Naive thymus-derived CD4-positive, alpha-beta T cell (primary cell): Measurements from ENCODE around the gene FST. TPM values are rescaled to one million over a fixed set of nuclear protein-coding genes. Genes with fewer than 3 reads are reported as not detected.

Source experiments
- ATAC-seq: fragments of 150-1000 bp; cut with Tn5 transposase; 2 replicates; pipeline ENCODE4 v1.10.0; 2021; ENCODE audit warnings: mild to moderate bottlenecking, moderate library complexity
- CTCF ChIA-PET: fragments of 350-600 bp; sonication (Branson Sonifier 250); formaldehyde crosslinking; loops from one replicate; lab custom pipeline; 2021; ENCODE audit warnings: antibody characterized with exemption; lab: Charles Lee
- POLR2A ChIA-PET: fragments of 350-600 bp; sonication (Branson Sonifier 250); formaldehyde crosslinking; loops from one replicate; lab custom pipeline; 2021; ENCODE audit warnings: antibody characterized with exemption, inconsistent platforms; lab: Charles Lee
- DNase-seq, 9 donors: peaks; one replicate each; pipeline versions ENCODE4 v3.0.0 to v3.0.0-alpha.2; 2020 to 2022; ENCODE audit warnings: mixed read lengths in 1 of 9
- H3K27ac ChIP-seq: one replicate; pipeline ENCODE4 v1.7.0; 2013; ENCODE audit warnings: mild to moderate bottlenecking, low read depth, low read length, moderate library complexity
- H3K27me3 ChIP-seq, 2 donors: one replicate each; pipeline ENCODE4 v1.7.0; 2013; ENCODE audit warnings: low read length in 2 of 2, mild to moderate bottlenecking in 2 of 2, moderate library complexity in 2 of 2; ENCODE audit not compliant: control insufficient read depth in 2 of 2, insufficient read depth in 2 of 2
- H3K36me3 ChIP-seq, 3 experiments: 1 replicate in 2 of 3; 2 replicates in 1 of 3; pipeline ENCODE4 v1.7.0; 2013; ENCODE audit warnings: low read length in 3 of 3, mild to moderate bottlenecking in 3 of 3, moderate library complexity in 1 of 3; ENCODE audit not compliant: insufficient read depth in 3 of 3, control insufficient read depth in 2 of 3
- H3K4me1 ChIP-seq, 2 donors: one replicate each; pipeline ENCODE4 v1.7.0; 2013; ENCODE audit warnings: low read length in 2 of 2, mild to moderate bottlenecking in 2 of 2, moderate library complexity in 1 of 2; ENCODE audit not compliant: control insufficient read depth in 2 of 2, insufficient read depth in 2 of 2
- H3K4me3 ChIP-seq: 2 replicates; pipeline ENCODE4 v1.7.0; 2013; ENCODE audit warnings: mild to moderate bottlenecking, low read length
- H3K9me3 ChIP-seq, 3 experiments: 1 replicate in 2 of 3; 2 replicates in 1 of 3; pipeline ENCODE4 v1.7.0; 2013; ENCODE audit warnings: low read length in 3 of 3; ENCODE audit not compliant: control insufficient read depth in 2 of 3
- H3K27ac Mint-ChIP-seq, 9 donors: one replicate each; pipeline ENCODE4 v1.8.0; 2020 to 2022; ENCODE audit warnings: mixed read lengths in 9 of 9, mild to moderate bottlenecking in 8 of 9, moderate library complexity in 5 of 9, inconsistent platforms in 2 of 9
- H3K27me3 Mint-ChIP-seq, 5 donors: one replicate each; pipeline ENCODE4 v1.8.0; 2021 to 2022; ENCODE audit warnings: mixed read lengths in 5 of 5, mild to moderate bottlenecking in 1 of 5
- H3K36me3 Mint-ChIP-seq, 5 donors: one replicate each; pipeline ENCODE4 v1.8.0; 2020 to 2022; ENCODE audit warnings: mixed read lengths in 5 of 5, mild to moderate bottlenecking in 3 of 5, inconsistent platforms in 1 of 5
- H3K4me1 Mint-ChIP-seq, 7 donors: one replicate each; pipeline ENCODE4 v1.8.0; 2020 to 2022; ENCODE audit warnings: mixed read lengths in 7 of 7, mild to moderate bottlenecking in 3 of 7, inconsistent platforms in 1 of 7
- H3K4me3 Mint-ChIP-seq, 10 donors: one replicate each; pipeline ENCODE4 v1.8.0; 2020 to 2022; ENCODE audit warnings: mild to moderate bottlenecking in 10 of 10, mixed read lengths in 10 of 10, moderate library complexity in 6 of 10, inconsistent platforms in 2 of 10
- H3K9me3 Mint-ChIP-seq, 11 donors: one replicate each; pipeline ENCODE4 v1.8.0; 2020 to 2022; ENCODE audit warnings: mixed read lengths in 11 of 11, mild to moderate bottlenecking in 4 of 11, inconsistent platforms in 1 of 11, moderate library complexity in 1 of 11
- intact Hi-C, 2 donors: fragments of 100-400 bp; cut with micrococcal nuclease; formaldehyde crosslinking; loops; one replicate each; pipeline ENCODE4 v1.15.1; 2023
- polyA plus RNA-seq, 2 donors: library from polyadenylated mRNA; unstranded; fragments of 300-500 nt; fragmentation: Illumina TruSeq; gene quantifications; one replicate each; pipeline ENCODE4 v1.2.3, GENCODE V29; 2021
- total RNA-seq, 6 experiments: library from RNA in 5 of 6; stranded (reverse) in 5 of 6; gene quantifications; 1 replicate in 5 of 6; 2 replicates in 1 of 6; pipeline ENCODE4 v1.2.3 and lab custom pipeline; 2021 to 2026

The FST gene
- total and polyA plus RNA-seq, 7 experiments from 2014 or later: 0.34 to 1.9 (median 1.0) TPM; not detected in 1

GRCh38 chr5:53478411-53479044 lies 1.9 kb upstream of the FST start:
- Histone ChIP-seq H3K36me3 (no peaks in the 10 kb centered on the region), H3K4me3 (no peak overlapping the region), H3K9me3 (no peaks in the 10 kb centered on the region), H3K4me1 (peaks cover 10 to 11% of the 10 kb centered on the region in 2 donors), H3K27me3 (peaks cover 0 to 13% of the 10 kb centered on the region in 2 donors), H3K27ac (no peak overlapping the region)
- H3K27ac Mint-ChIP-seq: no peak overlapping the region
- H3K27me3 Mint-ChIP-seq: peaks cover 65 to 85% (median 73%) of the 10 kb centered on the region in 5 donors
- ChIA-PET POLR2A (no interaction called here), CTCF (interaction anchor here (0.7 to 1.0 kb wide), 2 partner anchors 81 to 753 kb away, joined by 3 to 4 read pairs; no protein-coding TSS in a partner anchor)
- DNase-seq (peak in 2 of 9 donors; percentile 16 to 17), ATAC-seq (no peak)
- peaks cover 0 to 5% (median 0%) of the 10 kb centered on the region in 11 donors for H3K9me3 Mint-ChIP-seq
- peaks cover 34 to 43% (median 40%) of the 10 kb centered on the region in 7 donors for H3K4me1 Mint-ChIP-seq
- H3K36me3 Mint-ChIP-seq: peaks cover 0 to 9% (median 4%) of the 10 kb centered on the region in 5 donors
- H3K4me3 Mint-ChIP-seq: peak overlapping the region; percentile 78 to 96 (median 91)
- intact Hi-C loops: loop anchor here (1.0 to 5.0 kb wide), 9 partner anchors 512 to 1389 kb away; partner anchors contain the start of gene ARL15 (in 1 of the 2)

- ChIA-PET POLR2A (no interaction called here), CTCF (interaction anchor here (1.0 kb wide), 1 partner anchor 752 kb away, joined by 4 read pairs; no protein-coding TSS in a partner anchor)
- intact Hi-C loops: loop anchor here (2.0 to 5.0 kb wide), 6 partner anchors 512 to 1388 kb away; partner anchors contain the start of gene ARL15 (in 1 of the 2)
- no peaks in the 10 kb centered on the region for H3K9me3 ChIP-seq
- peaks cover 65 to 85% (median 72%) of the 10 kb centered on the region in 5 donors for H3K27me3 Mint-ChIP-seq
- peaks cover 0 to 5% (median 0%) of the 10 kb centered on the region in 11 donors for H3K9me3 Mint-ChIP-seq
- peak overlapping the region; percentile 86 to 96 (median 92) for H3K4me3 Mint-ChIP-seq
- H3K27ac Mint-ChIP-seq: peak overlapping the region in 6 of 9 donors; percentile 6 to 47 (median 33)
- peak overlapping the region; percentile 50 for H3K4me3 ChIP-seq
- H3K27me3 ChIP-seq: peaks cover 0 to 13% of the 10 kb centered on the region in 2 donors
- H3K27ac ChIP-seq: no peak overlapping the region
- ATAC-seq (no peak), DNase-seq (peak in 2 of 9 donors; percentile 4 to 9)
- H3K36me3 ChIP-seq: no peaks in the 10 kb centered on the region
- H3K4me1 ChIP-seq: peaks cover 10 to 11% of the 10 kb centered on the region in 2 donors
- H3K36me3 Mint-ChIP-seq: peaks cover 0 to 9% (median 4%) of the 10 kb centered on the region in 5 donors
- peaks cover 34 to 46% (median 41%) of the 10 kb centered on the region in 7 donors for H3K4me1 Mint-ChIP-seq
These were observed 1.3 kb upstream of the FST start for GRCh38 chr5:53479045-53479589.

- Histone ChIP-seq H3K4me3 (peak overlapping the region; percentile 50), H3K4me1 (peaks cover 10 to 11% of the 10 kb centered on the region in 2 donors), H3K36me3 (no peaks in the 10 kb centered on the region), H3K9me3 (no peaks in the 10 kb centered on the region), H3K27me3 (peaks cover 0 to 13% of the 10 kb centered on the region in 2 donors), H3K27ac (no peak overlapping the region)
- ATAC-seq (no peak), DNase-seq (peak in 5 of 9 donors; percentile 15 to 41 (median 16))
- peak overlapping the region; percentile 86 to 96 (median 92) for H3K4me3 Mint-ChIP-seq
- ChIA-PET POLR2A (no interaction called here), CTCF (interaction anchor here (1.0 to 1.1 kb wide), 2 partner anchors 749 to 752 kb away, joined by 3 to 4 read pairs; no protein-coding TSS in a partner anchor)
- peaks cover 0 to 5% (median 0%) of the 10 kb centered on the region in 11 donors for H3K9me3 Mint-ChIP-seq
- peaks cover 34 to 46% (median 41%) of the 10 kb centered on the region in 7 donors for H3K4me1 Mint-ChIP-seq
- peaks cover 0 to 9% (median 4%) of the 10 kb centered on the region in 5 donors for H3K36me3 Mint-ChIP-seq
- H3K27me3 Mint-ChIP-seq: peaks cover 60 to 83% (median 68%) of the 10 kb centered on the region in 5 donors
- H3K27ac Mint-ChIP-seq: peak overlapping the region in 6 of 9 donors; percentile 6 to 47 (median 33)
- intact Hi-C loops: loop anchor here (2.0 to 5.0 kb wide), 8 partner anchors 373 to 1387 kb away; partner anchors contain the start of genes ARL15 (in 2 of the 2) and MOCS2 (in 2 of the 2)
These were observed 626 bp upstream of the FST start for GRCh38 chr5:53479590-53480415.

GRCh38 chr5:53481159-53481886 lies 894 bp downstream of the FST start:
- Histone ChIP-seq H3K27me3 (peaks cover 0 to 13% of the 10 kb centered on the region in 2 donors), H3K4me3 (peak overlapping the region; percentile 67), H3K9me3 (no peaks in the 10 kb centered on the region), H3K27ac (no peak overlapping the region), H3K36me3 (no peaks in the 10 kb centered on the region), H3K4me1 (peaks cover 10 to 11% of the 10 kb centered on the region in 2 donors)
- Mint-ChIP-seq H3K4me3 (peak overlapping the region; percentile 86 to 99 (median 90)), H3K36me3 (peaks cover 0 to 9% (median 4%) of the 10 kb centered on the region in 5 donors), H3K9me3 (peaks cover 0 to 5% (median 0%) of the 10 kb centered on the region in 11 donors), H3K27ac (peak overlapping the region; percentile 16 to 78 (median 59)), H3K27me3 (peaks cover 56 to 84% (median 63%) of the 10 kb centered on the region in 5 donors), H3K4me1 (peaks cover 34 to 46% (median 42%) of the 10 kb centered on the region in 7 donors)
- CTCF ChIA-PET: interaction anchor here (0.6 to 1.2 kb wide), 5 partner anchors 12 to 898 kb away, joined by 3 to 6 read pairs (median 3); no protein-coding TSS in a partner anchor
- intact Hi-C loops: loop anchor here (5.0 kb wide), 2 partner anchors 374 to 831 kb away; partner anchors contain the start of genes MOCS2 (in 2 of the 2) and ARL15 (in 1 of the 2)
- POLR2A ChIA-PET: no interaction called here
- DNase-seq: peak in 1 of 9 donors; percentile 7
- no peak for ATAC-seq

- H3K4me1 ChIP-seq: peaks cover 10 to 11% of the 10 kb centered on the region in 2 donors
- H3K27ac ChIP-seq: no peak overlapping the region
- Mint-ChIP-seq H3K9me3 (peaks cover 0 to 5% (median 0%) of the 10 kb centered on the region in 11 donors), H3K27me3 (peaks cover 48 to 80% (median 61%) of the 10 kb centered on the region in 5 donors), H3K4me1 (peaks cover 34 to 46% (median 42%) of the 10 kb centered on the region in 7 donors), H3K27ac (peak overlapping the region; percentile 25 to 93 (median 74)), H3K4me3 (peak overlapping the region; percentile 86 to 99 (median 90)), H3K36me3 (peaks cover 0 to 9% (median 4%) of the 10 kb centered on the region in 5 donors)
- ChIA-PET POLR2A (no interaction called here), CTCF (interaction anchor here (0.6 to 1.2 kb wide), 3 partner anchors 11 to 898 kb away, joined by 3 read pairs; no protein-coding TSS in a partner anchor)
- intact Hi-C loops: loop anchor here (1.0 to 5.0 kb wide), 3 partner anchors 78 to 830 kb away; partner anchors contain the start of genes MOCS2 (in 2 of the 2), NDUFS4 (in 2 of the 2) and ARL15 (in 1 of the 2)
- ATAC-seq: peak; percentile 78
- peak; percentile 34 to 73 (median 50) for DNase-seq
- H3K36me3 ChIP-seq: no peaks in the 10 kb centered on the region
- peaks cover 0 to 13% of the 10 kb centered on the region in 2 donors for H3K27me3 ChIP-seq
- peak overlapping the region; percentile 67 for H3K4me3 ChIP-seq
- no peaks in the 10 kb centered on the region for H3K9me3 ChIP-seq
These were observed 1.7 kb downstream of the FST start for GRCh38 chr5:53481887-53482716.
